HCT116 (cell line): ENCODE data around the gene DPM2. TPM values are rescaled to one million over a fixed set of nuclear protein-coding genes. Genes with fewer than 3 reads are reported as not detected.

Source experiments
- ATAC-seq: fragments of 200-7000 bp; cut with Tn5 transposase; 2 replicates; pipeline ENCODE4 v1.9.1; 2020; ENCODE audit warnings: mild to moderate bottlenecking, moderate library complexity
- BruUV-seq: library from RNA; stranded (reverse); fragments of 400-500 nt; replicated peaks from 2 replicates; lab custom pipeline; 2021; lab: Mats Ljungman, UMichigan
- CTCF ChIA-PET: fragments of 300-600 bp; sonication (Branson Sonifier 250); formaldehyde crosslinking; loops from one replicate; lab custom pipeline; 2021; ENCODE audit warnings: antibody characterized with exemption; lab: Charles Lee
- POLR2A ChIA-PET: fragments of 300-600, 350-600 bp; sonication (Branson Sonifier 250); formaldehyde crosslinking; loops from one replicate; lab custom pipeline; 2021; ENCODE audit warnings: antibody characterized with exemption; lab: Charles Lee
- RAD21 ChIA-PET, 2 experiments: fragments of 300-600 bp; sonication (Branson Sonifier 250); formaldehyde crosslinking; loops; one replicate each; lab custom pipeline; 2023; ENCODE audit warnings: low total read pairs in 2 of 2; ENCODE audit not compliant: uncharacterized antibody in 2 of 2, unreplicated experiment in 2 of 2, low non-redundant PET in 1 of 2; lab: Charles Lee
- DNase-seq: peaks from one replicate; pipeline ENCODE4 v3.0.0-alpha.2; 2010; ENCODE audit warnings: low read depth, low spot score
- H2AFZ ChIP-seq: fragments of 200-600 bp; shearing (Covaris generic), sonication (generic); 2 replicates; pipeline ENCODE4 v1.6.1; 2017; ENCODE audit warnings: low read depth, mixed run types, mixed read lengths, antibody characterized with exemption, low read length; ENCODE audit not compliant: poor library complexity, severe bottlenecking
- H3K27ac ChIP-seq: 2 replicates; pipeline ENCODE4 v1.5.1; 2012; ENCODE audit warnings: low read depth, low read length
- H3K27me3 ChIP-seq: fragments of 200-600 bp; sonication (generic); 2 replicates; pipeline ENCODE4 v1.6.1; 2016; ENCODE audit warnings: mixed run types, low read length, mixed read lengths; ENCODE audit not compliant: insufficient read depth
- H3K36me3 ChIP-seq, 2 experiments: fragments of 200-500 bp in 1 of 2; fragments of 200-600 bp in 1 of 2; sonication (Bioruptor generic) in 1 of 2; sonication (generic) in 1 of 2; 2 replicates each; pipeline versions ENCODE4 v1.5.1 to v1.6.1; 2014 to 2016; ENCODE audit warnings: low read length in 2 of 2, inconsistent platforms in 1 of 2, mixed read lengths in 1 of 2, mixed run types in 1 of 2; ENCODE audit not compliant: insufficient read depth in 2 of 2, control insufficient read depth in 1 of 2
- H3K4me1 ChIP-seq, 2 experiments: fragments of 200-600 bp in 1 of 2; sonication (generic) in 1 of 2; 2 replicates each; pipeline versions ENCODE4 v1.5.1 to v1.6.1; 2012 to 2017; ENCODE audit warnings: low read length in 2 of 2, inconsistent platforms in 1 of 2, mild to moderate bottlenecking in 1 of 2, mixed read lengths in 1 of 2, mixed run types in 1 of 2, moderate library complexity in 1 of 2; ENCODE audit not compliant: insufficient read depth in 2 of 2, control insufficient read depth in 1 of 2
- H3K4me2 ChIP-seq: fragments of 200-600 bp; sonication (generic); 2 replicates; pipeline ENCODE4 v1.6.1; 2017; ENCODE audit warnings: mixed run types, low read length, mixed read lengths
- H3K4me3 ChIP-seq, 2 experiments: fragments of 200-600 bp in 1 of 2; sonication (generic) in 1 of 2; replicated peaks in 1 of 2; 2 replicates each; pipeline ENCODE4 v1.5.1; 2011 to 2016; ENCODE audit warnings: low read length in 2 of 2, control low read depth in 1 of 2, low read depth in 1 of 2, mild to moderate bottlenecking in 1 of 2, mixed read lengths in 1 of 2, mixed run types in 1 of 2
- H3K79me2 ChIP-seq: fragments of 200-600 bp; sonication (generic); 2 replicates; pipeline ENCODE4 v1.6.1; 2017; ENCODE audit warnings: mild to moderate bottlenecking, mixed run types, low read length, moderate library complexity, mixed read lengths; ENCODE audit not compliant: insufficient read depth
- H3K9ac ChIP-seq: fragments of 200-600 bp; sonication (generic); 2 replicates; pipeline ENCODE4 v1.6.1; 2016; ENCODE audit warnings: low read length, mixed read lengths
- H3K9me2 ChIP-seq: fragments of 200-600 bp; sonication (generic), shearing (Covaris generic); 2 replicates; pipeline ENCODE4 v1.6.1; 2017; ENCODE audit warnings: mixed run types, mild to moderate bottlenecking, moderate library complexity; ENCODE audit not compliant: insufficient read depth
- H3K9me3 ChIP-seq, 2 experiments: fragments of 200-500 bp in 1 of 2; fragments of 200-600 bp in 1 of 2; sonication (Bioruptor generic) in 1 of 2; sonication (generic) in 1 of 2; 2 replicates each; pipeline ENCODE4 v1.6.1; 2014 to 2017; ENCODE audit warnings: low read length in 2 of 2, mixed read lengths in 2 of 2, inconsistent platforms in 1 of 2, low read depth in 1 of 2, mild to moderate bottlenecking in 1 of 2, mixed run types in 1 of 2, moderate library complexity in 1 of 2; ENCODE audit not compliant: control insufficient read depth in 1 of 2, insufficient read depth in 1 of 2
- H4K20me1 ChIP-seq: fragments of 200-600 bp; sonication (generic), shearing (Covaris generic); 2 replicates; pipeline ENCODE4 v1.6.1; 2017; ENCODE audit warnings: mixed run types, mild to moderate bottlenecking, moderate library complexity; ENCODE audit not compliant: insufficient read depth
- ATF3 ChIP-seq: IDR thresholded peaks from 2 replicates; pipeline ENCODE4 v1.6.1; 2012
- CEBPB ChIP-seq: IDR thresholded peaks from 2 replicates; pipeline ENCODE4 v1.6.1; 2012; ENCODE audit warnings: low read depth
- CTCF ChIP-seq, 3 experiments: fragments of 200-600 bp in 1 of 3; sonication (generic) in 1 of 3; IDR thresholded peaks in 2 of 3; conservative IDR thresholded peaks in 1 of 3; 2 replicates each; pipeline ENCODE4 v1.5.1; 2012 to 2017; ENCODE audit warnings: low read depth in 2 of 3, low read length in 2 of 3, antibody characterized with exemption in 1 of 3, borderline replicate concordance in 1 of 3, control low read depth in 1 of 3, mild to moderate bottlenecking in 1 of 3, mixed read lengths in 1 of 3, mixed run types in 1 of 3, moderate library complexity in 1 of 3; ENCODE audit not compliant: insufficient read depth in 1 of 3
- EGR1 ChIP-seq: IDR thresholded peaks from 2 replicates; pipeline ENCODE4 v1.6.1; 2012; ENCODE audit warnings: low read depth
- EZH2 ChIP-seq: fragments of 200-600 bp; sonication (generic); IDR thresholded peaks from 2 replicates; pipeline ENCODE4 v1.6.1; 2017; ENCODE audit warnings: antibody characterized with exemption, mixed run types
- POLR2A ChIP-seq: IDR thresholded peaks from 2 replicates; pipeline ENCODE4 v1.7.0; 2011; ENCODE audit warnings: borderline replicate concordance; ENCODE audit not compliant: insufficient read depth, insufficient read length; ENCODE audit errors: extremely low read depth
- POLR2AphosphoS5 ChIP-seq: IDR thresholded peaks from 2 replicates; pipeline ENCODE4 v1.6.1; 2011; ENCODE audit warnings: mild to moderate bottlenecking, low read depth, low read length, moderate library complexity
- RAD21 ChIP-seq: IDR thresholded peaks from 2 replicates; pipeline ENCODE4 v1.6.1; 2012; ENCODE audit warnings: low read depth, mild to moderate bottlenecking
- intact Hi-C: fragments of 100-400 bp; cut with micrococcal nuclease; formaldehyde crosslinking; loops from 2 replicates; pipeline ENCODE4 v1.10.0; 2022
- total RNA-seq: library from RNA; stranded (reverse); gene quantifications from one replicate; pipeline ENCODE4 v1.2.1, GENCODE V29; 2021; ENCODE audit not compliant: unreplicated experiment

Gene DPM2
- total RNA-seq, 1 experiment from 2014 or later, result 54.6 TPM

GRCh38 chr9:127916720-127917581 lies 20.7 kb downstream of the DPM2 start, which contains the start of gene ST6GALNAC4:
Gene ST6GALNAC4, minus strand, starts transcription at chr9:127917041. Its CDS starts 622 bp downstream, at chr9:127916419.
- no TSS peak for BruUV-seq
- Histone ChIP-seq H3K79me2 (peaks cover 17% of the 10 kb centered on the region), H3K36me3 (peaks cover 0 to 11% of the 10 kb centered on the region in 2 experiments; a peak in 2 of 4 replicates), H3K9ac (peak within 1 kb of the TSS; percentile 86), H3K4me1 (peaks cover 52 to 70% of the 10 kb centered on the region in 2 experiments), H3K9me2 (no peaks in the 10 kb centered on the region), H3K4me2 (peak within 1 kb of the TSS; percentile 95), H3K4me3 (peak within 1 kb of the TSS; percentile 85 to 91), H3K9me3 (no peaks in the 10 kb centered on the region), H3K27ac (peak within 1 kb of the TSS; percentile 96), H3K27me3 (no peaks in the 10 kb centered on the region), H4K20me1 (no peaks in the 10 kb centered on the region), H2AFZ (no peak within 1 kb of the TSS)
- POLR2A ChIA-PET, result interaction anchor here (0.6 to 1.2 kb wide), 8 partner anchors 9 to 146 kb away, joined by 3 to 4 read pairs (median 4); no protein-coding TSS in a partner anchor
- CTCF ChIA-PET, result interaction anchor here (1.1 to 2.0 kb wide), 4 partner anchors 11 to 195 kb away, joined by 3 to 8 read pairs (median 4); partner anchors contain the start of gene TOR2A
- intact Hi-C loops, result loop anchor here (5.0 kb wide), 2 partner anchors 130 to 355 kb away; partner anchors contain the start of gene CDK9
- TF ChIP-seq POLR2AphosphoS5 (peak; percentile 61), POLR2A (peak; percentile 22), RAD21 (no peak)
- DNase-seq (no peak), ATAC-seq (peak; percentile 86)
- RAD21 ChIA-PET, result interaction anchor here in 1 of 2 experiments (0.8 to 1.2 kb wide), 3 partner anchors 20 to 182 kb away, joined by 3 read pairs; partner anchors contain the start of gene TOR2A

- H3K4me3 ChIP-seq, result peak overlapping the region; percentile 85 to 91
- peak overlapping the region; percentile 65 for H3K27ac ChIP-seq
- no peak for DNase-seq
- H3K79me2 ChIP-seq, result peaks cover 18% of the 10 kb centered on the region
- peak overlapping the region; percentile 86 for H3K9ac ChIP-seq
- H3K4me2 ChIP-seq, result peak overlapping the region; percentile 95
- peaks cover 0 to 13% of the 10 kb centered on the region in 2 experiments; a peak in 2 of 4 replicates for H3K36me3 ChIP-seq
- no peaks in the 10 kb centered on the region for H3K9me2 ChIP-seq
- peaks cover 48 to 61% of the 10 kb centered on the region in 2 experiments for H3K4me1 ChIP-seq
- ChIA-PET RAD21 (interaction anchor here (0.7 to 1.2 kb wide), 4 partner anchors 19 to 181 kb away, joined by 3 read pairs; partner anchors contain the start of gene TOR2A (in 1 of the 2)), CTCF (interaction anchor here (1.1 to 2.0 kb wide), 4 partner anchors 10 to 194 kb away, joined by 3 to 8 read pairs (median 4); partner anchors contain the start of gene TOR2A), POLR2A (interaction anchor here (0.6 to 1.2 kb wide), 6 partner anchors 10 to 45 kb away, joined by 3 to 4 read pairs (median 4); no protein-coding TSS in a partner anchor)
- intact Hi-C loops, result loop anchor here (5.0 kb wide), 2 partner anchors 129 to 354 kb away; partner anchors contain the start of gene CDK9
- no peaks in the 10 kb centered on the region for H3K27me3 ChIP-seq
- no peak overlapping the region for H2AFZ ChIP-seq
- ATAC-seq, result peak; percentile 2
- TF ChIP-seq EZH2 (no peak), RAD21 (no peak), EGR1 (no peak), CTCF (IDR thresholded peaks at IDR 0.05 in 2 of 3, conservative IDR thresholded peaks at IDR 0.05 in 1 of 3; ENCODE audit: borderline replicate concordance in 1 of 3, insufficient read depth in 1 of 3, low read depth in 2 of 3, low read length in 2 of 3) (no peak), ATF3 (no peak), CEBPB (no peak)
- BruUV-seq, result TSS peak; percentile 64
- H4K20me1 ChIP-seq, result no peaks in the 10 kb centered on the region
- H3K9me3 ChIP-seq, result no peaks in the 10 kb centered on the region
Observed at GRCh38 chr9:127915801-127916719, 21.6 kb downstream of the DPM2 start.
